Subcutaneous adipose tissue (tissue), 4 donors: ENCODE measurements around the gene DNER. TPM values are rescaled to one million over a fixed set of nuclear protein-coding genes. Genes with fewer than 3 reads are reported as not detected.

ENCODE experiments used
- CTCF ChIP-seq: fragments of 450-650 bp; IDR thresholded peaks from one replicate; pipeline ENCODE4 v1.5.1; 2016; ENCODE audit warnings: low read depth, mild to moderate bottlenecking, control low read depth, antibody characterized with exemption, moderate library complexity
- total RNA-seq, 4 donors: library from RNA; depleted of rRNA; stranded (reverse); fragments of >200 nt; gene quantifications; one replicate each; pipeline ENCODE4 v1.1.0, GENCODE V29; 2016

The DNER gene
- total RNA-seq, 4 donors from 2014 or later = 0.57 to 6.2 (median 3.4) TPM

- no peak for TF ChIP-seq CTCF
Measured at GRCh38 chr2:229514273-229514895, 200.0 kb downstream of the DNER start.

GRCh38 chr2:229511524-229511923, 202.8 kb downstream of the DNER start:
- no peak for TF ChIP-seq CTCF

GRCh38 chr2:229501051-229501794, 213.1 kb downstream of the DNER start:
- no peak for TF ChIP-seq CTCF

GRCh38 chr2:229492034-229492433, 222.3 kb downstream of the DNER start:
- TF ChIP-seq CTCF = no peak

GRCh38 chr2:229490167-229490566, 224.2 kb downstream of the DNER start:
- TF ChIP-seq CTCF = no peak

GRCh38 chr2:229489016-229489415, 225.3 kb downstream of the DNER start:
- TF ChIP-seq CTCF = no peak

- no peak for TF ChIP-seq CTCF
Measured at GRCh38 chr2:229488232-229488631, 226.1 kb downstream of the DNER start.
